ENCODE data around the gene CD3G.

CD3G gene

GRCh38 chr11:118320515-118320914, 23.6 kb upstream of the CD3G start:
- H3K27ac ChIP-seq: peak overlapping the region in 1 of 21 experiments; percentile 93
- H3K4me3 ChIP-seq: no peak overlapping the region

GRCh38 chr11:118321386-118322082, 22.6 kb upstream of the CD3G start:
- Histone ChIP-seq H3K4me3 (no peak overlapping the region), H3K27ac (peak overlapping the region in 1 of 21 experiments; percentile 46)

- no peak overlapping the region for H3K27ac ChIP-seq
- H3K4me3 ChIP-seq: no peak overlapping the region
Measured at GRCh38 chr11:118322721-118323120, 21.4 kb upstream of the CD3G start.

GRCh38 chr11:118325283-118325682, 18.9 kb upstream of the CD3G start:
- no peak overlapping the region for H3K27ac ChIP-seq
- no peak overlapping the region for H3K4me3 ChIP-seq

GRCh38 chr11:118328745-118329144, 15.4 kb upstream of the CD3G start:
- H3K4me3 ChIP-seq: no peak overlapping the region
- no peak overlapping the region for H3K27ac ChIP-seq

GRCh38 chr11:118334745-118335144, 9.4 kb upstream of the CD3G start:
- peak overlapping the region in 2 of 21 experiments; percentile 54 to 65 for H3K27ac ChIP-seq
- no peak overlapping the region for H3K4me3 ChIP-seq

GRCh38 chr11:118338637-118339061, 5.5 kb upstream of the CD3G start:
- peak overlapping the region in 13 of 21 experiments; percentile 1 to 94 (median 36) for H3K27ac ChIP-seq
- H3K4me3 ChIP-seq: peak overlapping the region in 2 of 7 experiments; percentile 21 to 39

- Histone ChIP-seq H3K4me3 (peak overlapping the region in 3 of 7 experiments; percentile 30 to 39 (median 36)), H3K27ac (peak overlapping the region in 12 of 21 experiments; percentile 1 to 94 (median 46))
Measured at GRCh38 chr11:118339281-118339961, 4.7 kb upstream of the CD3G start.

GRCh38 chr11:118340449-118340848, 3.7 kb upstream of the CD3G start:
- H3K4me3 ChIP-seq: peak overlapping the region in 5 of 7 experiments; percentile 0 to 39 (median 30)
- H3K27ac ChIP-seq: peak overlapping the region in 6 of 21 experiments; percentile 78 to 94 (median 86)

- H3K4me3 ChIP-seq: peak overlapping the region; percentile 10 to 39 (median 26)
- H3K27ac ChIP-seq: peak overlapping the region in 10 of 21 experiments; percentile 6 to 94 (median 80)
Measured at GRCh38 chr11:118341261-118341660, 2.9 kb upstream of the CD3G start.

GRCh38 chr11:118341815-118342489, 2.2 kb upstream of the CD3G start:
- Histone ChIP-seq H3K27ac (peak overlapping the region in 11 of 21 experiments; percentile 6 to 94 (median 78)), H3K4me3 (peak overlapping the region; percentile 10 to 39 (median 26))

- Histone ChIP-seq H3K27ac (peak within 1 kb of the TSS in 13 of 21 experiments; percentile 2 to 94 (median 68)), H3K4me3 (peak within 1 kb of the TSS; percentile 10 to 39 (median 26))
Measured at GRCh38 chr11:118342503-118343161, 1.5 kb upstream of the CD3G start, which contains the start of gene CD3D. TSS of gene CD3D (minus strand) at chr11:118342705. CDS start at chr11:118342607, 98 bp downstream.

- Histone ChIP-seq H3K4me3 (no peak overlapping the region), H3K27ac (peak overlapping the region in 12 of 21 experiments; percentile 2 to 94 (median 72))
Measured at GRCh38 chr11:118343248-118343647, 896 bp upstream of the CD3G start.

- Histone ChIP-seq H3K27ac (no peak overlapping the region), H3K4me3 (no peak overlapping the region)
Measured at GRCh38 chr11:118349475-118349874, 5.3 kb downstream of the CD3G start.

GRCh38 chr11:118353084-118353710, 9.1 kb downstream of the CD3G start:
- H3K4me3 ChIP-seq: no peak overlapping the region
- peak overlapping the region in 1 of 21 experiments; percentile 26 for H3K27ac ChIP-seq

- no peak overlapping the region for H3K4me3 ChIP-seq
- H3K27ac ChIP-seq: no peak overlapping the region
Measured at GRCh38 chr11:118358071-118358470, 13.9 kb downstream of the CD3G start.

- H3K4me3 ChIP-seq: peak within 1 kb of the TSS; percentile 65 to 81 (median 71)
- H3K27ac ChIP-seq: peak within 1 kb of the TSS in 20 of 21 experiments; percentile 8 to 88 (median 82)
Measured at GRCh38 chr11:118359295-118359958, 15.3 kb downstream of the CD3G start, which contains the start of gene UBE4A. TSS of gene UBE4A (plus strand) at chr11:118359600. CDS start at chr11:118365081, 5,481 bp downstream.

- H3K27ac ChIP-seq: no peak overlapping the region
Measured at GRCh38 chr11:118364956-118365615, 20.9 kb downstream of the CD3G start.

More at GRCh38 chr11:118364956-118365615, 20.9 kb downstream of the CD3G start:
- no peak overlapping the region for H3K4me3 ChIP-seq
